Measurements from ENCODE around the gene LDB2.

- no peak for TF ChIP-seq SP1 (IDR thresholded peaks at IDR 0.05)
- TF ChIP-seq ARNT (IDR thresholded peaks at IDR 0.05): no peak
- TF ChIP-seq L3MBTL2 (conservative IDR thresholded peaks at IDR 0.05): no peak
- no peak for TF ChIP-seq SUZ12 (IDR thresholded peaks at IDR 0.05)
- TF ChIP-seq FOXK2 (IDR thresholded peaks at IDR 0.05): no peak
- TF ChIP-seq HDGF (IDR thresholded peaks at IDR 0.05; ENCODE audit: borderline replicate concordance): no peak
Observed at GRCh38 chr4:16462656-16463055, 435.8 kb downstream of the LDB2 start.
